Pulmonary artery endothelial cell (primary cell): ENCODE results near the gene NSMCE1. TPM values are rescaled to one million over a fixed set of nuclear protein-coding genes. Genes with fewer than 3 reads are reported as not detected.

Experiments
- DNase-seq: peaks from one replicate; pipeline ENCODE4 v3.0.0-alpha.2; 2011; ENCODE audit warnings: low read depth, low spot score
- total RNA-seq: library from RNA; depleted of rRNA; stranded (reverse); fragments of >200 nt; gene quantifications from 2 replicates; pipeline ENCODE4 v1.2.3, GENCODE V29; 2014

Gene NSMCE1
- total RNA-seq, 1 donor from 2014 or later, result 59.7 TPM

DNA sequence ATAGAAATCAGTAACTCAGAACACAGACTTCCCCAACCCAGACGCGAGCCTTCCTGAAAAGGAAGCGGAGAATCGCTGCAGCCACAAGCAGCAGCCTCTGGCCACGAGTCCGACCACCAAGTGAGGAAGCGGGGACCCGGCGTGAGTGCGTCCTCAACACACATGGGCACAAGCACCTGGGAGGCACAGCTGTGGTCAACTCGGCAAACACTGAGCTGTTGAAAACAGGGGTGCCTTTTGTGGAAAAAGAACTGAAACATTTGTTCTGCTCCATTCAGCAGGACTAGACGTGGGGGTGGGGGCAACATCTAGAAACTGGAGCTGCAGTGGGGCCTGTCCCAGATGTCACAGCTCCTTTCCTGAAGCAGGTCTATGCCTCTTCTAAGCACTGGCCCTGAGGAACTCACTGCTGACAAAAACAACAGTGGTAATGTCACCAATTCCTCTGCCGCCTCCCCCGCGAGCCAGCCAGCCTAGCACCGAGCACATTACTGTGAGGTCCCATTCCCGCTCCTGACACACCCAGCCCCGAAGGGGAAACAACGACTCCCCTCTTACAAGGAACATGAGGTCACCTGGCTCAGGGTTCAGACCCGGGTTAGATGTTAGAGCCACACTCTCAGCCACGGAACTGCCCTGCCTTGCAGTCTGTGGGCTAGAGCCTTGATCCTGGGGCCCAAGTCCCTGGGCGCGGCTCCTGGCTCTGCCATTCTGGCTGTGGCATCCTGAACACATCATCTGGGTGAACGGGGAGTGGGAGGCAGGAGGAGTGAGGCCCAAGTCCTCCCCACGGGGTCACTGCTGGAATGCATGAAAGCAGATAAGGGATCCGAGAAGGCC is 36.3 kb downstream of the NSMCE1 start:
- DNase-seq, result no peak

DNA sequence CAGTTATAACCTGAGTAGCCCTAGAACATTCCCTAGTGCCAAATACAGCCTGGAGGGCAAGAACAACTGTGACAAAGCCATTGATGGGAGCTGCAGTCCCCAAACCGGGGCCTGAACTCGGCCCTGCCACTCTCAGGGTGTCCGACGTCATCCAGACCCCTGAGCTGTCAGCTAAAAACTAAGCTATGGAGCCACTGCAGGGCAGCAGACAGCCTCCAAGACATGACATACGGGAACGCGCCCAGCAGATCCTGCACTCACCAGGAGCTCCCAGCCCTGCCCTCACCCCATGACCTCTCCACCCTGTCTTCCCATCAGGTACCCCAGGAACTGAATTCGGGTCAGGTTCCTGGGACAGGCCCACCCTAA is 36.9 kb downstream of the NSMCE1 start:
- no peak for DNase-seq

DNA sequence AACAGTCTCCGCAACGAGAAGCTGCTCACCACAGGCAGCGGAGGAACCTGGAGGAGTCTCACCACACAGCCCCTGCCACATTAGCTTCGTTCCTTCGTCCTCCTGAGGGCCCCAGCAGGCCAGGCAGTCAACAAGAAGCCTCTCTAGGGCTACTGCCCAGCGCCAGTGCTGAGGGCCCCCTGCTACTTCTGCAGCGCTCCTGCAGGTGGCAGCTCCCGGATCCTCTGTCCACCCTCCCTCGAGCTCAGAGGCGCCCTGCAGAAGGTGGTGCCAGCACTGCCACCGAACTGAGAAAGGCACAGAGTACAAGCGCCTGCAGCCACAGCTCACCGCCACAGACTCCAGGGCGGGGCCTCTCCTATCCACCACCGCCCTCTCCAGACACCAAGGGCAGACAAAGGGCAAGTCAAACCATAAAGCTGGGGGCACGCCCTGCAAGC is 38.0 kb downstream of the NSMCE1 start:
- DNase-seq, result no peak

DNA sequence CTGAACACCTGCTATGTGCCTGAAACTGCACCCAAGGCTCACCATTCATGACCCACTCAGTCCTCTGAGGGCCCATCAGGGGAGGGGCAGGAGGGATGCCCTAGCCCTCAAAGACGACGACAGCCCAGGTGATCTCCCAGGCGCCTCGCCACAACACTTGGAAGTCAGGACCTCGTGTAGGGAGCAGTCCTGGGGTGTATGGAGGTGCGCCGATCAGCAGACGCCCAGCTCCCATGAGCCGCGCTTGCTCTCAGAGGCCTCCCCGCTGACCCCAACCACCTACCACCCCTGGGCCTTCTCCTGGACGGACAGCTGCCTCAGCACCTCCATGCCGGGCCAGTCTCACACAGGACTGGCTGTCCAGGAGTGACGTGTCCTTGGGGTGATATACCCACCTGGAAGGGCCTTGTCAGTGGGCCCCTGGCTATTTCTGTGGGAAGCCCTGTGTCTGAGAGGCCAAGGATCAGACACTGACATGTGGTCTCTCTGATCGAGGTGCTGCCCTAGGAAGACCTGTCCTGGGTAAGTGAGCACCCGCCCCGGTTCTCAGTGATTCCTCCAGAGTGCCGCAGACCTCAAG is 38.6 kb downstream of the NSMCE1 start:
- no peak for DNase-seq

DNA sequence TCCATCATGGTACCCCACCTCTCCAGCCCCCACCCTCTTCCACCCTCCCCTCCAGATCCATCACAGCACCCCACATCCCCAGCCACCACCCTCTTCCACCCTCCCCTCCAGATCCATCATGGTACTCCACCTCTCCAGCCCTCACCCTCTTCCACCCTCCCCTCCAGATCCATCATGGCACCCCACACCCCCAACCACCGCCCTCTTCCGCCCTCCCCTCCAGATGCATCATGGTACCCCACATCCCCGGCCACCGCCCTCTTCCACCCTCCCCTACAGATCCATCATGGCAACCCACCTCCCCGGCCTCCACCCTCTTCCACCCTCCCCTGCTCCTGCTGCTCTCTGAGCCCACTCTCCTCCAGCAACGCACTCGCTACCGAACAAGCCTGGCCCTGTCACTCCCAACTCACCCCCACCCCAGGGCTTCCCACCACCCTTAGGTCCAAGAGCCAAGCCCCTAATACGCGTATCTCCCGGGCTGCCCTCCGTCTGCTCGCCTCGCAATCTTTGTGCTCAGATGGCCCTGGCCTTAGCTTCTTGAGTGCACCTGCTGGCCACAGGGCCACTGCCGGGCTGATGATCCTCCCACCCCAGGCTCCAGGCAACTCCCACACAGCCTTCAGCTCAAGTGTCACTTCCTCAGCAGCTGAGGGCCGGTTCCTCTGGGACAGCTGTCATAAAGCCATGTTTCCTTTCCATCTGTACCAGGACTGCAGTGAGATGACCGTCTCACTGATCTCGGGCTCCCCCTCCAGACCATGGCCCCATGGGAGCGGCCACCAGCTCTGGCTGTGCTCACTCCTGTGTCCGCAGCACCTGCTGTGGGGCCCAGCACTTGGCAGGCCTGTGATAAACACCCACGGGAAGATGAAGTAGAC is 39.7 kb downstream of the NSMCE1 start:
- no peak for DNase-seq

DNA sequence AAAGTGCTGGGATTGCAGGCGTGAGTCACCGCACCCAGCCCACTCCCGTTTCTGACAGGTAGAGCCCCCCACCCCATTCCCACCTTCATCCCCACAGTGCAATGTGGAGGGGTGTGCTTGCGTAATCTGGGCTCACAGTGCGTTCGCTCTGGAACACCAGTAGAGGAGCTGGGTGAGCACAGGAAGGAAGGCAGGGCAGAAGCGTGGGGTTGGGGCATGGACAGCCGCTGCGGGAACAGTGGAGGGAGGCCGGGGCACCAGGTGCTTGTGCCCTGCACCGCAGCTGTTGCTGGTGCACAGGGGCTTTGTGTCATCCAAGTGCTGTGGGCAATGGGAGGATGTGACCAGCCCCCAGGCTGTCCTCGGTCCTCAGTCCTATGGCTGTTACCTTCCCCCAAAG is 40.5 kb downstream of the NSMCE1 start:
- DNase-seq, result no peak

DNA sequence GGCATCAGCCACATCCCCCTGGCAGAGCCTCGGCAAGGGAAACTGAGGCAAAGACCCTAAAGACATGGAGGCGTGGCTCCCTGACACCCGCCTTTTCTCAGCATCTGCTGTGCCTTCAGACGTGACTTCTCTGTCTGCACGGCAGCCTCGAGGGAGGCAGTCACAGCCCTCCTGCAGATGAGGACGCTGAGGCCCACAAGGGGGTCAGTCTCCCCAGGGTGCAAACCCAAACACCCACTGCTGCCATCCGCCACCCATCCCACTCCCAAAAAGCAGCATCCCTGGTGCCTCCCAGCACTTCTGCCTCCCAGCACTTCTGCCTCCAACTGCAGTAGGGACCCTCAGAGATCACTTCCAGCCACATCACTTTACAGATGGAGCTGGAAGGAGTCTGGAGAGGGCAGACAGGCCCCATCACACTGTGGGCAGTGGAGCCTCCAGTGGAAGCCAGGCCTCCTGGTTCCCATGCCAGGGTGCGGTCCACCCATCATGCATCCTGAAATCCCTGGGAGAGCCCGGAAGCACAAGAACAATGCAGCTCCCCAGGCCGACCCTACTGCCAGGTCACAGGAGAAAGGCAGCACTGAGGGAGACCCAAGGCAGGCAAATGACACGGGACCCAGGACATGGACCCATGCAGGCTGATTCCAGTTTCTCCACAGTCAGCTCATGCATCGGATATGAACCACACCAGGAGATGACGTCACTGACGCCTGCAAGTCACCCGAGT is 41.4 kb downstream of the NSMCE1 start:
- DNase-seq, result no peak

DNA sequence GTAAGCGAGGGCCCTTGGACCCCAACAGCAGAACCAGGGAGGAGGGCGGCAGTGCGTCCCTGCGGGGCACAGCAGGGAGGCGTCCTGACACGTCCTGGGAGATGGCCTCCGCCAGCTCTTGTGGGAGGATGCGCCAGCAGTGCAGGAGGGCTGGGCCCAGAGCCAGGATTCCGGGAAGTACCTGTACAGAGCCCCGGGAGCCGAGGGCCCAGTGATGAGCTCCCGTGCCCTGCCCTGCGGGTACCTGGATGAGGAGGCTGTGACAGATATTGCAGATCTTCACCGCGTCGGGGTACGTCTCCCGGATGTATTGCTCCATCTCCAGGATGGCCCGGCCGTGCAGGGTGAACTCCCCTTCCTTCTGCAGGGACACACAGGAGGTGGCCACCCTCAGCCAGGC is 42.1 kb downstream of the NSMCE1 start:
- DNase-seq, result no peak

DNA sequence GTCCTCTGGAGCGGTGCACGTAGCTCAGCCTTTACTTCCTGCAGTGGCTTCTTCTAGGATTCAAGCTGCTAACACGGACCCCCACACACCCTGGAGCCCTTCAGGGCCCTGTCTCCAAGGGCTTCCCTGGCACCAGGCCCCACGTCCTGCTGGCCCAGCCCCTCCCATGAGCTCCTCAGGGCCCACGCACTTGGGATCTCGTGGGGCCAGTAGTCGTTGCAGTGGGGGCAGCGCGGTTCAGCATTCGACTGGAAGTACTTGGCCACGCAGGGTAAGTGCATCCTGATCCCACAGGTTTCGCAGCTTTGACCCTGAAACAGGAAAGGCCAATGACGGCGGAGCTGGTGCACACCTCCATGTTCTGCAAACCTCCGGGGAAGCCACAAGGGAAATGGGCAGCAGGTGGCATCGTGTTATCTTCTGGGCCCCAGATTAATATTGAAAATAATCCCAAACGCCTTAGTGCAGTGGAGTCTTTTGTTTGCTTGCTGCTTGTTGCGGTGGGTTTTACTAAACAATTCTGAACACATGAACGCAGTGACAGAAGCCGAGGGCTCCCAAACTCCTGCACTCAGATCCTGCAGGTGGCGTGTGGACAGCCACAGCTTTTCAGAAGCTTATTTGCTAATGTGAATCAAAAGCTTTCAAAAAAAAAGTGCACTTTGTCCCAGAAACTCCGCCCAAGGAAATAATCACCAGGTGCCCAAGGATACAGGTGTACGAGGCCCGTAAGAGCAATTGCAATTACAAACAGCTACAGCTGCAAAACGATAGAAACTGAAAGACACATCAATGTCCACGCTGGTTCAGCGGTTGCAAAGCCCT is 42.8 kb downstream of the NSMCE1 start:
- DNase-seq, result no peak

DNA sequence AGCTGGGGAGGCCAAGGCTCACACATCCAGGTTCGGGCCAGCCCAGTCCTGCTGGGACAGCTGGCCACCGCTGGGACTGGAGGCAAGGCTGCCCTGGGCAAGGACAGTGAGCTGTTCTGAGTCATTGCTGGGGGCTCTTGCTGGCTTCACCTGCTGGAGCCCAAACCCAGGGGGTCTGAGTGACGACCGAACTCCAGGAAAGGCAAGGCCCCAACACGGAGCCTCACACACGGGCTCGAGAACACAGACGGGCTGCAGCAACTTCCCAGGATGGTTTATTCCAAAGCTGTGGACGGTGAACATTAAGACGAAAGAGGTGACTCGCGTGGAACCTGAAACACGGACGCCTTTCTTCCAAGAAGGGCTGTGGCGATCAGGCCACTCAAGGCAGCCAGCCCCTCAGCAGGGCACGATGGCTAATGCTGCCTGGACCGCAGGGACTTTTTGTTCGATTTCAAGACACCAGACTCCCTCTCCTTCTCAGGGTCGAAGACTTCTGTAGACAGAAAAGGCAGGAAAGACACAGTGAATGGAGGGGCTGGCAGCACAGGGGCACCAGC is 43.8 kb downstream of the NSMCE1 start:
- no peak for DNase-seq

DNA sequence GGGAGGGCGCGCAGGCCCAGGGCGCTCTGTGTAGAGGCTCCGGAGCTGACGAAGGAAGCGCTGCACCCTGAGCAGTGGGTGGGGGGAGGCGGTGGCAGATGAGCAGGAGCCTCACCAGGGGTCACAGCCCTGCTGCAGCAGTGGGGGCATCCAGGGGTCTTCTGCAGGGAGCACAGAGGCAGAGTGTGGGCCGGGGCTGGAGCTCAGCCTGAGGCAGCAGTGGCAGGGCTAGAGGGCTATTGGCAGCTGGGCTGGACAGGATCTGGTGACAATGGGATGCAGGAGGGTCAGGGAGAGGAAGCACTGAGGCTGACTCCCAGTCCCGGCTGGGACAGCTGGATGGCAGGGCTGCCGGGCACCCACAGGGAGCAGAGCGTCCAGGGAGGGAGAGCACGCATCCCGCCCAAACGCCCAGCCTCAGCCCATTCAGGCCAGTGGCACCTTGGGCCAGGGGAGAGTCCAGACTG is 44.3 kb downstream of the NSMCE1 start:
- DNase-seq, result no peak

DNA sequence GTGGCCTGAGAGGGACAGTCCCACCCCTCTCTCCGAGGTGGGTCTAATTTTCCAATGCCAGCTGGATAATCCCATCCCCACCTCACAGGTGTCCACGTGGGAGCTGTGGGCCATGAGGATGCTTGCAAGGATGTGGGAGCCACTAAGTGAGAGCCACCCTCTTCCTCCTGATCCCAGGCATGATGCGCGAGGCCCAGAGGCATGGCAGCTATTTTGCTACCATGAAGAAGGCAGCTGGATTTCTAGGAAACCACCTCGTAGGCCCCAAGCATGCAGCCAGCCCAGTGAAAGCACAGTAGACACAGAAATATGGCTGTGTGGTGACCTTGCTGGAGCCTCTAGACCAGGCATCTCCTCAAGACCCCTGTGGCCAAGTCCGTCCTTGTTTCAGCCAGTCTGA is 44.9 kb downstream of the NSMCE1 start:
- DNase-seq, result no peak

DNA sequence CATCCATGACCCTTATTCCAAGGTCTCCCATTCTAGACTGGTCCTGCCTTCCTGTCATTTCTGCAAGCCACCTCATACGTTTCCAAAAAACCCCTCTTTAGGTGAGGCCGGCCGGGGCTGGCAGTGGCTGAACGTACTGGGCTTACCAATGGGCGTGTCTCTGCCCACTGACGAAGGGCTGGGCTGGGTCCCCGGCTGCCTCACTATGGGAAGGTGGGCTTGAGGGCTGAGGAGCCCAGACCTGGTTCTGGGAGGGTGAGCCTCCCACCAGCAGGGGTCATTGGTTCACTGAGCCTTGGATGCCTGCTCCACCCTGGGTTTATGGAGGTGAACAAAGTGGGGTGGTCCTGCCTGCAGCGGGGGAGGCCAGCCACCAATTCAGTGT is 45.4 kb downstream of the NSMCE1 start:
- no peak for DNase-seq

DNA sequence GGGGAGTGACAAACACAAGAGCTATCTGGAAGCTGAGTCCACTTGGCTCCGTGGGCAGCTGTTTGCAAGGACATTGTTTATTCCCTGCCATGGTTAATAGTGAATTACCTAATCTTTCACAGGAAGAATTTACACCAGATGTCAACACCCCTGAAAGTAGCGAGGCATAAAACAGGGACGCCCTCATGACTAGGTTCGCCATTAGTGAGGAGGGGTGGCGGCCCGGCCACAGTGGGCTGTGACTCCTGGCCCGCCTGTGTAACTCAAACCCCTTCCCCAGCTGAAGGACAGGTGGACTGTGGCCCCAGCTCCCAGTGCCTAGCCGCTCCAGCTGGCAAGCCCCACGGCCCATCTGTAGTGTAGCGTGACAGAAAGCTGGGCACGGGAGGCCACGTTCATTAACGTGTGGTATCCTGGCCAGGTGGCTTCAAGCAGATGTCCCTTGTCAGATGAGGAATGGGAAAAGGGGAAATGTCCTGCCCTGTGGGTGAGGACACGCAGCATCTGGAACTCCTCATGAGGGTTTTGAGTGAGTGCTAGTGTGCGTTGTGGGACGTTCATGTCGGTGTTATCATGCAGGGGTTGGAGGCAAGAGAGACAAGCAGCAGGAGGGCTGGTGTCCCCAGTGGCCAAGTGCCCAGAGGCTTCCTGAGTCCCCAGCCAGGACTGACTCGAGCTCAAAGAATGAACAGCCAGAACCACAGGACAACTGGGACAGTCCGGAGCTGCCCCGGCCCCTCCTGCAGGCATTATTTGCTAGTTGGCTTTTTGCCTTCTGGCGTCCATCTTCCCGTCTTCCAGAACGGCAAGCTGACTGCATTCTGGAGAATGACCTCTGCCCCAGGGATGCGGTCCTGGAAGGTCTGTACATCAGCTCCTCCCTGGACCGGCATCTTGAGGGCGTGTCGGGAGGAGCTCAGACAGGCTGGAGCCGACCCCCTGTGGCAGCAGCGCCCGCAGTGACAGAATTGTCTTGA is 46.0 kb downstream of the NSMCE1 start:
- no peak for DNase-seq

DNA sequence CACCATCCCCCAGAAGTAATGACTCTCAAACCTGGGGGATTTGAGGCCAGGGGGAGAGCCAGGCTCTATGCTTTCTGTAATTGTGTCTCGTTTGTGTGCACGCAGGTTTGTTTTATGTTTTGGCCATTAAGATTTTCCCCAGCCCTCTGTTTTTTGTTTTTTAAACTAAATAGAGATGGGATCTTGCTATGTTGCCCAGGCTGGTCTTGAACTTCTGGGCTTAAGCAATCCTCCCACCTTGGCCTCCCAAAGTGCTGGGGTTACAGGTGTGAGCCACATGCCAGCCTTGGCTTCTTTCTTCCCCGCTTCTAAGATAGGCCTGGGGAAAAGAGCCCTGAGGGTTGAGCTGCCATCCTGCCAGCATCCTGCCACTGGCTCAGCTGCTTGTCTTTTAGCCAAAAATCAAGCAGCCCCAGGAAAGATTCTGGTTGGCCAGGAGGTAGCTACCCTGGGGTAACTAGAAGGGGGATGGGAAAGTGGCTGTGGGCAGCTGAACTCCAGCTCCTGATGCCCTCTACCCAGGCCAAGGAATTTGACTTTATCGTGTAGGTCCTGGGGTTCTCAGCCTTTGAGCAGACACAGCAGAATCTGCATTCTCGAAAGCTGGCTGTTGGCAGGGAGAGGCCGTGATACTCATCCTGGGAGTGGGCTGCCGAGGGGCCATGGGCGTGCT is 46.9 kb downstream of the NSMCE1 start:
- no peak for DNase-seq

DNA sequence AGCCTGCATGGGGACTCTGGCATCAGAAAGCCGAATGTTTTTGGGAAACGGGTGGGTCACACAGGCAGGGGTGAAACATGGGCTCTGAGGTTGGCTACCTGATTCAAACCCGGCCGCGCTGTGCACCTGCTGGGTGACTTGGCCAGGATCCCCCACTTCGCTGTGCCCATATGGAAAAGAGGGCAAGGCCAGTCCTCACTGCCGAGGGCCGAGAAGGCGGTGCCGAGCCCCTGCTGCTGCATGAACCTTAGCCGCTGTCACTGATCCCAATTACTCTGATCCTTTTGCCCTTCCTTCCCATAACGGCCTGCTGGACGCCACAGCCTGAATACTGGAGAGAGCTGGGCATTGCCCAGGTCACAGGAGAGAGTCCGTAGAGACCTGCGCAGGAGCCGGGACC is 47.6 kb downstream of the NSMCE1 start:
- DNase-seq, result no peak

DNA sequence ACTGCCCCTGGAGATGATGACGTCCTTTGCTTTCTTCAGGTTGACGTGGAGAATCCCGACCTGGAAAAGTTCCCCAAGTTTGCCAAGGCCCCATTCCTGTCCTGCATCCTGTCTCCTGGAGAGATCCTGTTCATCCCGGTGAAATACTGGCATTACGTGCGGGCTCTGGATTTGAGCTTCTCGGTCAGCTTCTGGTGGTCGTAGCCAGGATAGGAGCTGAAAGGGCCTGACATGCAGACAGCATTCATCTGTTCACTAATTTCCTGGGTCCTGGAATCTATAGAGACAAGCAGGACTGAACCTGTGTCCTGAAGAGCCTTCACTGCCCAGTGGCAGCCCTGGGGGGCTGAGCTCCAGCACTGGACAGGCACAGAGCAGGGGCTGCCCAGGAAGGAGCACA is 48.0 kb downstream of the NSMCE1 start:
- DNase-seq, result no peak

DNA sequence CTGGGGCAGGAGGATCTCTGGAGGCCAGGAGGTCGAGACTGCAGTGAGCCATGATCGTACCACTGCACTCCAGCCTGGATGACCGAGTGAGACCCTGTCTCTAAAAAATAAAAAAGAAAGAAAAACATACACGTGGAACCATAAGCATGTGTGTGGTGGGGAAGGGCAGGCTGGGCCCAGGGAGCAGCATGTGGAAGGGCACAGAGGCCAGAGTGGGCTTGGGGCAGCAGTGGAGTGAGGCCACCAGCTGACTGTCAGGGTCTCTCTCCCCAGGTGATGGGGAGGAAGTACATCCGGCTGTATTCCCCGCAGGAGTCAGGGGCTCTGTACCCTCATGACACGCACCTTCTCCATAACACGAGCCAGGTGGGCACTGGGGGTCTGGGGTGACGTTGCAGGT is 48.5 kb downstream of the NSMCE1 start:
- DNase-seq, result no peak

DNA sequence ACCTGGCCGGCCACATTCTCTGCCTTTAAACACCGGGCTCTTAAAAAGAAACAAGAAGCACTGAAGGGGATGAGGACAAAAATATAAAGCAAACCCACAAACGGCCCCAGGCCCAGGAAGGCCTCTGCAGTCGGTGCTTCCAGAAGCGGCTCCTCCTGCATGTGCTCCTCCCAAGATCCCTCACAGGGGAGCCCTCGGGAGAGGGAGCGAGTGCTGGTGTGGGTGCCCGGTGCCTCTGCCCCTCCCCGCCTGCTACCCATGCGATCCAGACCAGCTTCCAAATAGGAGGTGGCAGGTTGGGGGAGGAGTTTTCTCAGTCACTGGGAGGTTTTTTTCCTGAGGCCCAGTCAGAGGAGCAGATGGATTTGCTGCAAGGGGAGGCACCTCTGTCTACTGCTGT is 49.4 kb downstream of the NSMCE1 start:
- no peak for DNase-seq
